Measurements from ENCODE around the gene PLEKHF1. TPM values are rescaled to one million over a fixed set of nuclear protein-coding genes. Genes with fewer than 3 reads are reported as not detected.
"Not testable (repeated sequence)": the region's sequence is repeated elsewhere in the genome, so short reads cannot be mapped to it uniquely, and the experiment has no call there.

PLEKHF1 gene
- polyA plus RNA-seq, 3 donors, result 1.4 to 2.2 (median 2.1) TPM

GRCh38 chr19:29663861-29664752 lies 1.2 kb upstream of the PLEKHF1 start:
- no peak for DNase-seq

- no peak for DNase-seq
Observed at GRCh38 chr19:29664753-29665214, 477 bp upstream of the PLEKHF1 start.

- no peak for DNase-seq
Observed at GRCh38 chr19:29665826-29666577, 741 bp downstream of the PLEKHF1 start.

- no peak for DNase-seq
Observed at GRCh38 chr19:29666578-29667386, 1.5 kb downstream of the PLEKHF1 start.

- DNase-seq, result no peak
Observed at GRCh38 chr19:29667387-29667783, 2.1 kb downstream of the PLEKHF1 start.

GRCh38 chr19:29667901-29668341 lies 2.7 kb downstream of the PLEKHF1 start:
- DNase-seq, result no peak

GRCh38 chr19:29668746-29669609 lies 3.7 kb downstream of the PLEKHF1 start:
- no peak for DNase-seq

- no peak for DNase-seq
Observed at GRCh38 chr19:29670255-29670654, 5.0 kb downstream of the PLEKHF1 start.

- not testable (repeated sequence) for DNase-seq
Observed at GRCh38 chr19:29671026-29671392, 5.7 kb downstream of the PLEKHF1 start.

- no peak for DNase-seq
Observed at GRCh38 chr19:29671393-29672160, 6.3 kb downstream of the PLEKHF1 start.

- no peak for DNase-seq
Observed at GRCh38 chr19:29672319-29672932, 7.2 kb downstream of the PLEKHF1 start.

GRCh38 chr19:29672933-29673336 lies 7.7 kb downstream of the PLEKHF1 start:
- DNase-seq, result no peak

GRCh38 chr19:29673451-29674371 lies 8.4 kb downstream of the PLEKHF1 start:
- no peak for DNase-seq

GRCh38 chr19:29674374-29675119 lies 9.3 kb downstream of the PLEKHF1 start:
- DNase-seq, result no peak

- DNase-seq, result no peak
Observed at GRCh38 chr19:29675120-29675649, 9.9 kb downstream of the PLEKHF1 start.

- DNase-seq, result no peak
Observed at GRCh38 chr19:29675650-29676186, 10.5 kb downstream of the PLEKHF1 start.

GRCh38 chr19:29676586-29676985 lies 11.3 kb downstream of the PLEKHF1 start:
- DNase-seq, result no peak
